ENCODE measurements around the gene MSMP.

- TF ChIP-seq CTCF (IDR thresholded peaks at IDR 0.05 in 2 of 3, conservative IDR thresholded peaks at IDR 0.05 in 1 of 3; ENCODE audit: insufficient read depth in 2 of 3, low read depth in 1 of 3, low read length in 3 of 3) (no peak), HDAC2 (IDR thresholded peaks at IDR 0.05) (no peak), SMARCA4 (IDR thresholded peaks at IDR 0.05) (no peak), HNRNPLL (IDR thresholded peaks at IDR 0.05; ENCODE audit: low read depth, low read length, poor library complexity, severe bottlenecking) (no peak), SP1 (CRISPR knock-in tag; IDR thresholded peaks at IDR 0.05) (no peak), ZFP91 (CRISPR knock-in tag; IDR thresholded peaks at IDR 0.05) (no peak), USF2 (CRISPR knock-in tag; IDR thresholded peaks at IDR 0.05) (no peak), EGR1 (conservative IDR thresholded peaks at IDR 0.05) (no peak)
Observed at GRCh38 chr9:35710818-35711500, 43.1 kb downstream of the MSMP start.

All from K562 (cell line).